GM20000 (cell line): ENCODE data around the gene CTBP1.

Source experiments
- DNase-seq: peaks from one replicate; pipeline ENCODE4 v3.0.0; 2012; ENCODE audit warnings: low spot score
- TF ChIP-seq, protein P1 (sequence below): IDR thresholded peaks from 2 replicates; pipeline ENCODE4 v1.5.1; 2012; ENCODE audit warnings: mild to moderate bottlenecking, control low read depth; ENCODE audit errors: extremely low read depth, missing control alignments

Gene CTBP1

DNA sequence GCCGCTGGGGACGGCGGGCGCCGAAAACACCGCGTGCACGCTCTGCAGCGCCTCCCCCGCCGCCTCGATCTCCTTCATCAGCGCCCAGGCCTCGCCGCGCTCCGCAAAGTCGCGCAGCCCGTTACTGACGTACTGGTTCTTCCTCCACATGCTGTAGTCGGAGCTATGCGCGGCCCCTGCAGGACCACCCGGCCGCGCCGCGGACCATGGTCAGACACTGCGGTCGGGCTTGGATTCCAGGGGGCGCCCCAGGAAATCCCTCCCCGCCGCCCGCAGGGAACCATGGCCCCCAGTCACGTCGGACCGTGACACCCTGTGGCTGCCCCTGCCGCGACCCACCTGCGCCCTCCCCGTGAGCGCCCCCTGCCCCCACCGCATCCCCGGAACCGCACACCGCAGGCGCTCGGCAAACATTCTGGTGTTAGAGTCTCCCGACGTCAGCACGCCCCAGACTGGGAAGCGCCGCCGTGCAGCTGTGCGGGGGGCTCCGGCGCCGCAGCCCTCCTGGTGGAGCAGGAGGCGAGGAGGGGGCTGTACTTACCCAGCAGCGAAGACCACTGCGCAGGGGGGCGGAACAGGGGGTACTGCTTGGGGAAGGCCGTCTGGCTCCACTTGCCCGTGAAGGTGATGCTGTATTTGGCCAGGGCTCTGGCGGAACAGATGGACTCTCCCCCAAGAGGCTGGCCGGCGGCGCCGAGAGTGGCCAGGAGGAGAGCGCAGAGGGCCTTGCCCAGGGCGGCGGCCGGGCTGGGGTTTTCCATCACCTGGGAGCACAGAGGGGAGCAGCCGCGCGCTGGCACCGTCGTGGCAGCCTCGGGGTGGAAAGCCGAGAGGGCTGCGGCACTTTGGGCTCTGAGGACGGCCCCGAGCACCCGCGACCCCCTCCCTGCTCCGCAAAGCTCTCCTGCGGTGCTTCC, 77.4 kb downstream of the CTBP1 start:
- DNase-seq = peak; percentile 65
- TF ChIP-seq, protein P1, sequence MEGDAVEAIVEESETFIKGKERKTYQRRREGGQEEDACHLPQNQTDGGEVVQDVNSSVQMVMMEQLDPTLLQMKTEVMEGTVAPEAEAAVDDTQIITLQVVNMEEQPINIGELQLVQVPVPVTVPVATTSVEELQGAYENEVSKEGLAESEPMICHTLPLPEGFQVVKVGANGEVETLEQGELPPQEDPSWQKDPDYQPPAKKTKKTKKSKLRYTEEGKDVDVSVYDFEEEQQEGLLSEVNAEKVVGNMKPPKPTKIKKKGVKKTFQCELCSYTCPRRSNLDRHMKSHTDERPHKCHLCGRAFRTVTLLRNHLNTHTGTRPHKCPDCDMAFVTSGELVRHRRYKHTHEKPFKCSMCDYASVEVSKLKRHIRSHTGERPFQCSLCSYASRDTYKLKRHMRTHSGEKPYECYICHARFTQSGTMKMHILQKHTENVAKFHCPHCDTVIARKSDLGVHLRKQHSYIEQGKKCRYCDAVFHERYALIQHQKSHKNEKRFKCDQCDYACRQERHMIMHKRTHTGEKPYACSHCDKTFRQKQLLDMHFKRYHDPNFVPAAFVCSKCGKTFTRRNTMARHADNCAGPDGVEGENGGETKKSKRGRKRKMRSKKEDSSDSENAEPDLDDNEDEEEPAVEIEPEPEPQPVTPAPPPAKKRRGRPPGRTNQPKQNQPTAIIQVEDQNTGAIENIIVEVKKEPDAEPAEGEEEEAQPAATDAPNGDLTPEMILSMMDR = no peak

DNA sequence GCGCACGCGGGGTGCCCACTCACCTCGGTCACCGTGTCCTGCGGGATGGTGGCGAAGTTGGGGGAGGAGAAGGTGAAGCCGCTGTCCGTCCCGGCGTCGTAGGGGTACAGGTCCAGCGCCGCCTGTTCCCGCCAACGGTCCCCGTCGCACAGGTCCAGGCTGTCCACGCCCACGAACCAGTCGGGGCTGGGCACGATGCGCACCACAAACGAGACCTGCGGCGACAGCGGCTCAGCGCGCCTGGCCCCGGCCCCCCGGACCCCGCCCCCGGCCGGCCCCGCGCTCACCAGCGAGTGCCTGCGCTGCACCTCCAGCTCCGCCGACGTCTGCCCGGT, 78.0 kb downstream of the CTBP1 start:
- DNase-seq = no peak
- TF ChIP-seq, protein P1 = no peak

DNA sequence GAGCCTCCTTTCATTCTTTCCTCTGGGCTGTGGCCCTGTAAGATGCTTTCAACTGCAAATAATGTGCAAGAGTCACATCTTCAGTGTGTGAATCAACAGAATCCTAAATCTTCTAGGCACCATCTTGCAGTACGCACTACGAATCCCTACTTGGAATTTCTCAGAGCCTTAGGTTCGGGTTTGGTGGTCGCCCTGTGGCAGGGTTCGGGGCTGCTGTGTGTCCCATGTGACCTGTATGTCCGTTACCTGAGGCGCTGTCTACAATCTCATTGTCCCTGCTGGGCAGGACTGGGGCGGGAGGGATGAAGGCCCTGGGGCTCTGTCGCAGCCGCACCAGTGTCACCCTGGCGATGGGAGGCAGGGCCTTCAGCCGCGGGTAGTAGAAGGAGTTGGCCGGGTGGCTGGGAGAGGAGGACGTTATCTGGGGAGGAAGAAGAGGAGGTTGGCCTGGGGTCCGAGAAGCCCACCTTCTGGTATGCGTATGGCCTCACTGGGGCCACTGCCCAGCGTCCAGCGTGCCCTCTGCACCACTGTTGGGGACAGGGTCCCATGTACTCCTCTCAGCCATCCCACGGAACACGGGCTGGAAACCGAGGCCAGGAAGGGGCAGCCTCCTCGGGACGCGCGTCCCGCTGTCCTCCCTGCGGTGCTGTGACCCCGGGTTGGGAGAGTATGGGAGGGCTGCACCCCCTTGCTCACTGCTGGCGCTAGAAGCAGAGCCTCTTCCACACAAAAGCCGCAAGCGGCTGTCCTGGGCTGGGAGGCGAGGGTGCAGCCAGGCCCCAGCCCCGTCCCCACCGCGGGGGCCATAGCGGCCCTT, 78.6 kb downstream of the CTBP1 start:
- DNase-seq = no peak
- TF ChIP-seq, protein P1 = no peak

DNA sequence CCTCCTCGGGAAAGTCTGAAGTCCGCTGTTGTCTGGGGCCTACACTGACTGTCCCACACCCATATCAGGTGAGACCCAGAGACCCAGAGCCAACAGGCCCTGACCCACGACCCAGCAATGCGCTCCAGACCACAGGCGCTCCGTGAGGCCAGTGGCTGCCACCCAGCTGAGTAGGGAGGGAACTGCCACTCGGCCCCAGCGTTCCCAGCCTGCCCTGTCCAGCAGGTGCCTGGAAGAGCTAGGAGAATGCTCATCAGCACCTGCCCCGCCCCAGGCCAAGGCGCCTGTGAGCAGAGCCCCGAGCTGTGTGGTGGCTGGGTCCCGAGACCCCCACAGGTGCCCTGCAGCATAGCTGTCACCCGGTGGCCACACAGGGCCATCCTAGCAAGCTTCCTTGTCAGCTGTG, 79.2 kb downstream of the CTBP1 start:
- no peak for DNase-seq
- TF ChIP-seq, protein P1 = no peak

DNA sequence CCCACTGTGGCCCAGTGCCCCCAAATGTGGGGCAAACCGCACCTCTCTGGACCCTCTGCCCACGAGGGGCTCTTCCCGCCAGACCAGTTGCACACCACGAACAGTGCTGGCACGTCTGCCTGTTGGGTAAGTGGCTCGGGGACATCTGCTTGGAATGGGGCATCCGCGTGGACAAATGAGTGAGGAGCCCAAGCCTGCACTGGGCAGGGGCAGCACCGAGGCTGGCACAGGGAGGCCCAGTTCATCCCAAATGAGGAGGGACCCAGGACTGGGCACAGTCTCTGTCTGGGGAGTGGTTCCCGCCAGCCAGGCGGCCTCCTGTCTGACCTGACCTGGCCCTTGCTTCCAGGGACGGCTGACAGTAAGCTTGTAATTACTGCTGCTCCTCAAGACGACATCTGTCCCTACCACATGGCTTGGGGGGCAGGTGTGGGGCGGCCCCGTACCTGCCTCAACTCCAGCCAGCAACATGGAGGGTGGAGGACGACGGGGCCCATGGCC, 79.7 kb downstream of the CTBP1 start:
- DNase-seq = no peak
- TF ChIP-seq, protein P1 = no peak

DNA sequence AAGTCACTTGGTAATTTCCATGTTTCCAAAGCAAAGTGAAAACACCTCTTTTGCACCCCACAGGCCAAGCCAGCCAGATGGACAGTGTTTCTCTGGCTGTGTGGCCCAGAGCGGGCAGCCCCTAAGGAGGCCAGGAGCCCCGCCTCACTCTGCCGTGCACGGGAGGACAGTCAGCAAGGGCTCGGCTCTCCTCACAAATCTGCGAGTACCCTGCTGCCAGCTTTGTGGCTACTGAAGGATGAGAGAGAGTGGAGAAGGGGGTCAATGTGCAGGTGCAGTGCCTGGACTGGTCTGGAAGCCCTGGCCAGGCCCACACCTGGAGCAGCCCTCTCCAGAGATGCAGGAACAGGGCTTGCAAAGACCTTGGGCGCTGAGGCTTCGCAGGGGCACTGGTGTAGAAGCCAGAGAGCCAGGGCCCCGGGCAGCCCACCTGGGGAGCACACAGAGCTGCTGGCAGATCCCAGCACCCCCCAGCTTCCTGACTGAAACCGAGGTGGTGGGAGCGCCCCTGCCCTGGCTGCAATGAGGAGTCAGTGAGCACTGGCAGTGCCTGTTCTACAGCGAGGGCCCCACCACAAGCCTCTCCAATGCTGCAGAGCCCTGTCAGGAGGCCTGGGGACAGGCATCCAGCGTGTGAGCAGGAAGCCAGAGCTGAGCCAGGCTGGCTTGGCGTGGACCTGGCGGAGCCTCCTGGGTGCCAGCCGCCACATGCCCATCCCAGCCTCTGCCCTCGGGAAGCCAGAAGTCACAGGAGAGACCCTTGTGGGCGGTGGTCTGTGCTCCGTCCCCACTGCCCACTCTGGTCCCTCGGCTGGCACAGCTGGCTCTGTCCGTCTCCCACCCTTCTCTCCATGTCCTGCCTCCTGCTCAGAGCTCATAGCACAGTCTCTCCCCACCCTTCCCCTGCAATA, 80.5 kb downstream of the CTBP1 start:
- TF ChIP-seq, protein P1 = no peak

More for the DNA sequence above, 80.5 kb downstream of the CTBP1 start:
- DNase-seq = no peak
